Fibroblast of skin of left biceps (primary cell): ENCODE measurements around the gene HOXA3.
A peak's percentile ranks its signal among the peaks of the same experiment; 100 is the strongest.

ENCODE experiments used
- DNase-seq, 2 experiments: peaks; one replicate each; pipeline ENCODE4 v3.0.0-alpha.2; 2013; ENCODE audit warnings: low read depth in 2 of 2

HOXA3 gene

GRCh38 chr7:27091941-27092818 is 60.2 kb downstream of the HOXA3 start:
- no peak for DNase-seq

- DNase-seq = no peak
These were observed 61.3 kb downstream of the HOXA3 start for GRCh38 chr7:27091105-27091504.

- no peak for DNase-seq
These were observed 64.1 kb downstream of the HOXA3 start for GRCh38 chr7:27088002-27088922.

- no peak for DNase-seq
These were observed 68.7 kb downstream of the HOXA3 start for GRCh38 chr7:27083646-27084045.

GRCh38 chr7:27082171-27082570 is 70.2 kb downstream of the HOXA3 start:
- DNase-seq = no peak

GRCh38 chr7:27080844-27081436 is 71.4 kb downstream of the HOXA3 start:
- DNase-seq = no peak

- DNase-seq = no peak
These were observed 73.0 kb downstream of the HOXA3 start for GRCh38 chr7:27079234-27079975.

GRCh38 chr7:27078616-27079233 is 73.7 kb downstream of the HOXA3 start:
- DNase-seq = no peak

GRCh38 chr7:27073076-27073475 is 79.3 kb downstream of the HOXA3 start:
- DNase-seq = no peak

- DNase-seq = no peak
These were observed 80.6 kb downstream of the HOXA3 start for GRCh38 chr7:27071622-27072390.

GRCh38 chr7:27068259-27068658 is 84.1 kb downstream of the HOXA3 start:
- DNase-seq = no peak

- DNase-seq = peak in 1 of 2 experiments; percentile 18
These were observed 86.2 kb downstream of the HOXA3 start for GRCh38 chr7:27066148-27066547.

- DNase-seq = no peak
These were observed 86.7 kb downstream of the HOXA3 start for GRCh38 chr7:27065709-27066108.

GRCh38 chr7:27064661-27065060 is 87.7 kb downstream of the HOXA3 start:
- no peak for DNase-seq

GRCh38 chr7:27064159-27064558 is 88.2 kb downstream of the HOXA3 start:
- DNase-seq = no peak

GRCh38 chr7:27062946-27063345 is 89.4 kb downstream of the HOXA3 start:
- DNase-seq = no peak
